ENCODE measurements around the gene AHDC1.

- TF ChIP-seq CTCF (IDR thresholded peaks at IDR 0.05; ENCODE audit: poor library complexity) (no peak), EZH2 (IDR thresholded peaks at IDR 0.05; ENCODE audit: borderline replicate concordance) (no peak)
Measured at GRCh38 chr1:27545271-27545670, 58.7 kb downstream of the AHDC1 start.
